HS-5 (cell line): ENCODE measurements around the gene KCTD15.
A peak's percentile ranks its signal among the peaks of the same experiment; 100 is the strongest.

Experiments
- DNase-seq: peaks from one replicate; pipeline ENCODE4 v3.0.0-alpha.2; 2012; ENCODE audit warnings: low read depth

KCTD15 gene

DNA sequence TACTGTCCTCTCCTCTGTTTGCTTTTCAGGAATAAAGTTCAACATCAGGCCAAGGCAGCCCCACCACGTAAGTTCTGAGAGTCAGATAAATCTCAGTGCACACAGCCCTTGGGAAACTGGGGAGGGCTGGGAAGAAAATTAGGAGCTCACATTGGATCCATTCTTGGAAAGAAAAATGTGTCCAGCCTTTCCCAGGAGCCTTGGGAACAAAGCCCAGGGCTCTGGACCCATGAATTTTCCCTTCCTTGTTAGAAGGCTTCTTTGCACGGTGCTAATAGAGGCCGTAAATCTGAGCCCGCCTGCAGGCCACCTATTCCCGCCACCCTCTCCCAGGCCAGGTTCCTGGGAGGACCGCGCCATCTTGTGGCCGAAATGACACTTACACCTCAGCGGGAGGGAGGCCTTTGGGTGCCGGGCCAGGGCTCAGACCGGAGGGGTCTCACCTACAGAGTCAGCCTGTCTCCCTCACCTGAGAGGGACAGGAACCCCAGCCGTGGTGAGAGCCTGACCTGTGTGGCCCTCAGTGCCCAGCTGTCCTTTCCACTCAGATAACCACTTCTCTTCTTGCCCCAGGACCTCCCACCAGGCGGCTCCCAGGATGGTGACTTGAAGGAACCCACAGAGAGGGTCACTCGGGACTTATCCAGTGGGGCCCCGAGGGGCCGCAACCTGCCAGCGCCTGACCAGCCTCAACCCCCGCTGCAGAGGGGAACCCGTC, 25.1 kb upstream of the KCTD15 start:
- DNase-seq: no peak

DNA sequence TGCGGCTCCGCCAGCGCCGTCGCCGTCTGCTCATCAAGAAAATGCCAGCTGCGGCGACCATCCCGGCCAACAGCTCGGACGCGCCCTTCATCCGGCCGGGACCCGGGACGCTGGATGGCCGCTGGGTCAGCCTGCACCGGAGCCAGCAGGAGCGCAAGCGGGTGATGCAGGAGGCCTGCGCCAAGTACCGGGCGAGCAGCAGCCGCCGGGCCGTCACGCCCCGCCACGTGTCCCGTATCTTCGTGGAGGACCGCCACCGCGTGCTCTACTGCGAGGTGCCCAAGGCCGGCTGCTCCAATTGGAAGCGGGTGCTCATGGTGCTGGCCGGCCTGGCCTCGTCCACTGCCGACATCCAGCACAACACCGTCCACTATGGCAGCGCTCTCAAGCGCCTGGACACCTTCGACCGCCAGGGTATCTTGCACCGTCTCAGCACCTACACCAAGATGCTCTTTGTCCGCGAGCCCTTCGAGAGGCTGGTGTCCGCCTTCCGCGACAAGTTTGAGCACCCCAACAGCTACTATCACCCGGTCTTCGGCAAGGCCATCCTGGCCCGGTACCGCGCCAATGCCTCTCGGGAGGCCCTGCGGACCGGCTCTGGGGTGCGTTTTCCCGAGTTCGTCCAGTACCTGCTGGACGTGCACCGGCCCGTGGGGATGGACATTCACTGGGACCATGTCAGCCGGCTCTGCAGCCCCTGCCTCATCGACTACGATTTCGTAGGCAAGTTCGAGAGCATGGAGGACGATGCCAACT, 24.4 kb upstream of the KCTD15 start:
- DNase-seq: no peak

DNA sequence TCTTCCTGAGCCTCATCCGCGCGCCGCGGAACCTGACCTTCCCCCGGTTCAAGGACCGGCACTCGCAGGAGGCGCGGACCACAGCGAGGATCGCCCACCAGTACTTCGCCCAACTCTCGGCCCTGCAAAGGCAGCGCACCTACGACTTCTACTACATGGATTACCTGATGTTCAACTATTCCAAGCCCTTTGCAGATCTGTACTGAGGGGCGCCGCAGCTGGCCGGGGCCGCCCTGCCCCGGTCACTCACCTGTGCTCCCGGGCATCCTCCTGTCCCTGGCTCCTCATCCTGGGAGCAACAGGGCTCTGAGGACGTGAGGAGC, 23.9 kb upstream of the KCTD15 start:
- no peak for DNase-seq

DNA sequence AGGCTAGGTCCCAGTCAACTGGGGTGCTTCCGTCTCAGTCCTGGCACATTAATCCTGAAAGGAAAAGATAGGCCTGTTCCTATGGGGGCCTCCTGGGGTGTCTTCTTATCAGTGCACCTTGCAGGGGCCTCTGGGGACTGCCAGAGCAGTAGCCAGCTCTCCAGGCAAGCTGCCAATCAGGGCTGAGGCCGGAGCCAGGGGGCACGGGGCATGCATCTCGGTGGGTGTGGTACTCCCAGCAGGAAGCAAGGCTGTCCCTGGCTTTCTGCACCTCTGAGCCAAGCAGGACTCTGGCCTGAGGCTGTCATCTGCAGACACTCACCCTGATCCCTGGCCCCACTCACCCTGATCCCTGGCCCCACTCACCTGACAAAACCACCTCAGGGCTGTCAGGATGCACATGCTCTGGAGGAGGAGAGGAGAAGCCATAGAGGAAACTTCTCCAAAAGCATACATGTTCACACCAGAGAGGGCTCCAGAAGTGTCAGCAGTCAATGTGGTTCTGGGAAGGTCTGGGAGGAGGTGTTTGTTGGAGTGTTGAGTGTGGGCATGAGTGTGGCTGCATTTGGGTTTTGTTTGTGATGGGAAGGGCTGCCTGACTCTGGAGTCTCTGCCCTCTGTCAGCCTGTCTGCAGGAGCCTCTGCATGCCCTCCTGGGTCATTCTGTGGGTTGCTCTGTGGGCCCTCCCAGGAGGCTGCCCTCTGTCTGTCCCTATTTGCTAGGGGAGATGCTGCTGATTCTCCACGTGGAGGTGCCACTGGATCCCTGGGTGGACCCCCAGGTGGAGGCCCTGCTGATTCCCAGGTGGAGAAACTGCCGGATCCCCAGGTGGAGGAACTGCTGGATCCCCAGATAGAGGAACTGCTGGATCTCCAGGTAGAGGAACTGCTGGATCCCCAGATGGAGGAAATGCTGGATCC, 22.7 kb upstream of the KCTD15 start:
- no peak for DNase-seq

DNA sequence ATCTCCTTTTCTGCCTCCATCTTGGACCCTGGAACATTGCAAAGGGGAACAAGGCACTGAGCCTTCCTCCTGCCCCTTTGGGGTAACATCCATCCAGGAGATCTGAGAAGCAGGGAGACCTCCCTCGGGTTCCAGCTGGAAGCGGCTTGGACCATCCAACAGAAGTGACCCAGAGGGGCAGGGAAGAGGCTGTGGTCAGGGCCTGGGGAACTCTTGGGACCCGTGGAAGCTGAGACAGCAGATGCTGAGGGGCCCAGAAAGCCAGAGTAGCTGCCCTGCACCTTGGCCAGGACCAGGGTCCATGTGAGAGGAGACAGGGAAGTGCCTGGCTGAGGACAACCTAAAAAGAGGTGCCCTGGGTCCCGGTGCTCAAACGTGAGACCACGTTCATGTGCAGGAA, 21.9 kb upstream of the KCTD15 start:
- DNase-seq: no peak

DNA sequence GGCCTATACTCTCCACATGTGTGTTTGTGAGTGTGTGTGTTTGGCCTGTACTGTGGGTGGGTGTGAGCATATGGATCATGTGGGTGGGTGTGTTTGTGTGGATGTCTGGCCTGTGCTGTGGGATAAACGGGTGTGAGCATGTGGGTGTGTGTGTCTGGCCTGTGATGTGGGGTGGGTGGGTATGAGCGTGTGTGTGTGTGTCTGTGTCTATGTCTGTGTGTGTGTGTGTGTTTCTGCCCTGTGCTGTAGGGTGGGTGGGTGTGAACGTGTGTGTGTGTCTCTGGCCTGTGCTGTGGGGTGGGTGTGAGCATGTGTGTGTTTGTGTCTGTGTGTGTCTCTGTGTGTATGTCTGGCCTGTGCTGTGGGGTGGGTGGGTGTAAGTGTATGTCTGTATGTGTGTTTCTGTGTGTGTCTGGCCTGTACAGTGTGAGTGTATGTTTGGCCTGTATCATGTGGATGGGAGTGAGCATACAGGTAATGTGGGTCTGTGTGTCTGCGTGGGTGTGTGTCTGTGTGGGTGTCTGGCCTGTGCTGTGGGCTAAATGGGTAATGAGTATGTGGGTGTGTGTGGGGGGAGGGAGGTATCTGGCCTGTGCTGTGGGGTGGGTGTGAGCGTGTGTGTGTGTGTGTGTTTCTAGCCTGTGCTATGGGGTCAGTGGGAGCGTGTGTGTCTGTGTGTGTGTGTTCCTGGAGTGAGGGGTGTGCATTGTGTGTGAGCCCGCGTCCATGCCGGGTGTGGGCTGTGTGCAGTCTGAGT, 20.8 kb upstream of the KCTD15 start:
- no peak for DNase-seq

DNA sequence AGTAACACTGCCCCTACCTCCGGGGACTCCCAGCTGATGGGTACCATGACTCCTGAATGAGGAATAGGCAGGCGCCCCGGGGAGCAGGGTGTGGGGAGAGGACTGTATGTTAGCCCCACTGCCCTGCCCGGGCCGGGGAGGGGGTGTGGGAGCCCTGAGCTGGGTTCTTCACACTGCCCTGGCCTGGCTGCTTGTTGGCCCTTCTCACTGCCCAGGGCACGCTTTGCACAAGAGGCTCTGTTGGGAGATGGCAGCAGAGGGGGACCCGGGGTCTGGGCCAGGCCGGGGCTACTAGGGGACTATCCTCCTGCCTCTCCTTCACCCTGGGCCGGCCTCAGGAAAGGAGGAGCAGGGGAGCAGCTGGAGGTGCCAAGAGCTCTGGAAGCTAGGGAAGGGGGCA, 19.3 kb upstream of the KCTD15 start:
- no peak for DNase-seq

DNA sequence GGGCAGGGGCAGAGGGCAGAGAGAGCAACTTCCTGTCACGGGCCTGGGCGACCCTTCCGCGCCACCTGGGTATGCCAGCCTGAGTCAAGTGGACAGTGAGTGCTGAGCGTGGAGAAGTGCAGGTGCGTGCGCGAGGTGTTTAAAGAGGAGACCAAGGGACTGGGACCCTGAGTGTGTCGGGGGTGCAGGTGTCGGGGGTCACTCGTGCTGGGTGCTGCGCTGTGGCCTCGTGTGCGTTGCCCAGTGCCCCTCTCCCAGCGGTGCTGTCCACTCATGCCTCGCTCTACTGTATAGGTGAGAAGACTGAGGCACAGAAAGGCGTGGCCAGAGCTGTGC, 18.9 kb upstream of the KCTD15 start:
- no peak for DNase-seq

DNA sequence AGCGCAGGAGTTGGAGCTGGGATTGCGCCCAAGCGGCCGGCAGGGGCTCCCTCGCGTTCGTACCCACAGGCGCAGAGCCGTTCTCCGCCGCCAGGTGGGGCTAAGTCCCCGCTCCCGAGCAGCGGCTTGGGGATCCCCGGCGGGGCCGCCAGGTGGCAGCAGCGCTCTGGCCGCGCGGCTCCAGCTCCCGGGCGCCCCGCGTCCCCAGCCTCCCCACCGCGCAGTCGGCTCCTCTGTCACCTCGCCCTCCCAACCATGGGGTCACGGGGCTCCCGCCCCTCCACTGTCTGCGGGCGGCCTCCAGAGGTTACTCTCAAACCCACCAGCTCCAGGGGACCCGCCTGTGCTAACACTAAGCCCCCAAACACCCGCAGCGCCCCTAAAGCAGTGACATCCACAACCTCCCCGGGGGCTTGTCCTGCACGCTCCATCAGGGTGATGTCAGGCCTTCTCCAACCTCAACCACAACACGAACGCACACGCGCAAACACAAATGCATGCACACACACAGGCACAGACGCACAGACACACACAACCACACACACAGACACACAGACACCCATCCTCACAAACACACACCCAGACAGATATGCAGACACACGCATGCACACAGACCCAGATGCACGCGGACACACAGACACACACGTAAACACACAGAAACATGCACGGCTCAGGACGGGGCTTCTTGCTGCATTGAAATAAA, 18.4 kb upstream of the KCTD15 start:
- DNase-seq: no peak

DNA sequence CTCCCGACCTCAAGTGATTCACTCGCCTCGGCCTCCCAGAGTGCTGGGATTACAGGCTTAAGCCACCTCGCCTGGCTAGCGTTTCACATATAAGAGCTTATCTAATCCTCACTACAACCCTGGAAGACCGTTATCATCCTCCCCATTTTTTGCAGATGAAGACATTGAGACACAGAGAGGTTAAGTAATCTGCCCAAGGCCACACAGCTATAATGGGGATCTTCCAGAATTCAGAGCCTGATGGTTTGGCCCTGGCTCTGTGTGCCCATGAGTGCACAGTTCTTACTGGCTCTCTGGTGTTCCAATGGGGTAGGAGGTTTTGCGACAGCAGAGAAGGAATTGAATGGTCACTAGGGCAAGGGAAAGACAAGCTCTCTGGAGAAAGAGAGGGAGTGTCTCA, 16.8 kb upstream of the KCTD15 start:
- DNase-seq: no peak

DNA sequence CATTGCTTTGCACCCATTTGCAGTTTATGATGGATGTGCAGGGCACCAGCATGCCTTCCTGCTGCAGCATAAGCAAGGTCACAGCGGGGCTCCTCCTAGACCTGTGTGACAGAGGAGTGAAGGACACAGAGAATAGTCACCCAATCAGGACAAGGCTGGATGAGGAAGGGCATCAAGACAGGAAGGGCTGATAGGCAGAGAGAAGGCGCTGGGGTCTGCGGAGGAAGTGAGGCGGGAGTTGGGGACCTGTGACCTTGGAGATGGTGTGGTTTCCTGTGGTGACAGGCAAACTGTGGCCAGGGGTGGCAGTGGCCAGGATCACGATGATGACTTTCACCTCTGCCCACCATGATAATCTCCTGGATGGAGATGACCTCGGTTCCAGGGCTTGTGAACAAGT, 16.4 kb upstream of the KCTD15 start:
- no peak for DNase-seq

DNA sequence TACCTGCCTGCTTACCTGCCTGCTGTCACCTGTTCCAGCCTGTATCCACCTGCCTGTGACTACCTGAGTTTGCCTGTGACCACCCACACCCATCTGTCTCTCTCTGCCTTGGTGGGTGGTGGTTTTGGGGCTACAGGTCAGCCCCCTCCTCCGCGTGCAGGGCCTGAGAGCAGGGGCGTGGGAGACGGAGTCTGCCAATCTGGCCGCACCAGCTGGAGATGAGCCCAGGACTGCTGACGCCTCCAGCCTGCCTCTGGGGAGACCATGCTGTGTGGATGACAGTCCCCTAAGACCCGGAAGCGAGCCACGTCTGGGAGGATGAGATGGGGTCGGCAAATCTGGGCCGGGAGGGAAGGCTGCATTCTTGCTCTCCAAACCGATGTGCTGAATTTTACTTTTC, 15.9 kb upstream of the KCTD15 start:
- DNase-seq: no peak

DNA sequence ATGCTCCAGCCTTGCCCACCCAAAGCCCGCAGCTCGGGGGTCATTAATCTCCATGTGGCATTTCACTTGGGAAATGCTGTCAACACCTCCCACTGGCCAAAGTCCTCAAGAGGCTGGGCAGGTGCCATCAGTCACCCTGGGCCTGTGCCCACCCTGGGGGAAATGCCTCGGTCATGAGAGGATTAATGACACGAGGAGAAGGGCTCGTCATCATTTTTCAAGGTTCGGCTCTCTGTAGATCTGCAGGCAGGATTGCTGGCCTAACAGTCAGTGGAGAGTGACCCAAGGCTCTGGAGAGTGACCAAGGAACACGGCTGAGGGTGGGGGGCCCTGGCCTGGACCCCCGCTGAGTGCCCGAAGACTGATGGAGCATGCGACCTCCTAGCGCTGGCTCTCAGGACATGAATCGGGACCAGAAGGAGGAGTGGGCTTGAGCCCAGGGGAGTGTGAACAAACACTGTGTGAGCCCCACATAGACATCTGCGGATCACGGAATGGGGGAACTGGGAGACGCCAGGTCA, 15.2 kb upstream of the KCTD15 start:
- no peak for DNase-seq

DNA sequence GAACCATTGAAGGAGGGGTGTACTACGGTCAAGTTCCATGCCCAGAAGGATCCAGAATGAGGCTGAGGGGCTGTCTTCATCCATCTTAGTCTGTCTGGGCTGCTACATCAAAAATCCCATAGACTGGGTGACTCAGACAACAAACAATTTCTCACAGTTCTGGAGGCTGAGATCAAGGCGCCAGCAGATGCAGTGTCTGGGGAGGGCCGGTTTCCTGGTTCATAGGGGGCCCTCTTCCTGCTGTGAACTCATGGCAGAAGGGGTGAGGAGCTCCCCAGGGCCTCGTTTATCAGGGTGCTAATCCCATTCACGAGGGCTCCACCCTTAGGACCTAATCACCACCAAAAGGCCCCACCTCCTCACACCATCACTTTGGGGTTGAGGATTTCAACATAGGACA, 14.7 kb upstream of the KCTD15 start:
- no peak for DNase-seq

DNA sequence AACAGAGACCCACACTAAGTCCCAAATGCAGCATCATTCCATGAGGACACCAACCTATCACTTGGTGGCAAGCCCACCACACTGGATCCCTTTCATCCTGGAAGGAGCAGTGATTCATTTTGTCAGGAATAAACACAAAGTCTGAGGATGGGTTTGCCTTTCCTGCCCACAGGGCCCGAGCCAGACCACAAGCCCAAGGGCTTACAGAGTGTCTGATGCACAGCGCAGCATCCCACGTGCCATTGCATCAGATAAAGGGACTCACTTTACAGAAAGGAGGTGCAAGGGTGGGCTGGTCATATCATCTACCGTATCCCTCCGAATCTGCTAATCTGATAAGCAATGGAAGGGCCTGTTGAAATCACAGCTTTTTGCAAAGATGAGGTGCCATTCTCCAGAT, 12.2 kb upstream of the KCTD15 start:
- DNase-seq: no peak

DNA sequence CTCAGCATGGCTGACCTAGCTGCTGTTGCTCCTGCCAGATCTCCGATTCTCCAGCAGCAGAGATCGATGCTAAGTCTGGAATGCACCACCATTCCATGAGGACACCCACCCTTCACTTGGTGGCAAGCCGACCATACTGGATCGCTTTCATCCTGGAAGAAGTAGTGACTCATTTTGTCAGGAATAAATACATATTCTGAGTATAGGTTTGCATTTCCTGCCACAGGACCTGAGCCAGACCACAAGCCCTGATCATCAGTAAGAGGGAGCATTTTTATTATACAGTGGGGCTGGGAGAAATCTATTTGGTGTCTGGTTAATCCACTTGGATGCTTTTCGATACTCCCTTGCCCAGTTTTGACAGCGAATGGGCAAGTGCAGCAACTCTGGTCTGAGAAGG, 10.9 kb upstream of the KCTD15 start:
- DNase-seq: no peak

DNA sequence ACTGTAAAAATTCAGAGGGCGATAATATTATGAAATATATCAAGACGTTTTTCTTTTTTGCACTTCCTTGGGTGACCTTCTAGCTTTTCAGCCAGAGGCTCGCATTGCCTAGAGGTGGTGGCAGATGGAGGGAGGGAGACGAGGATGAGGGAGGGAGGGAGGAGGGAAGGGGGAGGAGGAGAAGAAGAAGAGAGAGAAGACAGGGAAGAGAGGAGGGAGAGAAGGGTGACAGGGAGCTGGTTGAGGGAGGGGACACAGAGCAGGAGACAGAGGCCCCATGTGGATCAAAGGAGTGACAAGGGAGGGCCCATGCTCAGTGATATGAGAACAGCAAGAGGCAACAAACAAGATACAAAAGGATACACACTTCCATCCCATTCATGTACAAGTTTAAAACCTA, 8.0 kb upstream of the KCTD15 start:
- no peak for DNase-seq

DNA sequence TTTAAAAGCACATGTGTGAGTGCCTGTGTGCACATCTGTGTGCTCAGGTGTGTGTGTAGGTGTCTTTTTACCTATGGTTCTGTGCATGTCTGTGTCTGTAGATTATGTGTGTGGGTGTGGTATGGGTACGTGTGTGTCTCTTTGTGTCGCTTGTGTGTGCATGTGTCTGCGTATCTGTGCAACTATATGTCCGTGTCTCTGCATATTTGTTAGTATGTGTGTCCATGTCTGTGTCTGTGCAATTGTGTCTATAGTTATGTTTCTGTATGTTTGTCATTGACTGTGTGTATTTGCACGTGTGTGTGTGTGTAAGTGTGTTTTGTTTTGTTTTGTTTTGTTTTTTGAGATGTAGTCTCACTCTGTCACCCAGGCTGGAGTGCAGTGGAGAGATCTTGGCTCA, 7.3 kb upstream of the KCTD15 start:
- DNase-seq: no peak

DNA sequence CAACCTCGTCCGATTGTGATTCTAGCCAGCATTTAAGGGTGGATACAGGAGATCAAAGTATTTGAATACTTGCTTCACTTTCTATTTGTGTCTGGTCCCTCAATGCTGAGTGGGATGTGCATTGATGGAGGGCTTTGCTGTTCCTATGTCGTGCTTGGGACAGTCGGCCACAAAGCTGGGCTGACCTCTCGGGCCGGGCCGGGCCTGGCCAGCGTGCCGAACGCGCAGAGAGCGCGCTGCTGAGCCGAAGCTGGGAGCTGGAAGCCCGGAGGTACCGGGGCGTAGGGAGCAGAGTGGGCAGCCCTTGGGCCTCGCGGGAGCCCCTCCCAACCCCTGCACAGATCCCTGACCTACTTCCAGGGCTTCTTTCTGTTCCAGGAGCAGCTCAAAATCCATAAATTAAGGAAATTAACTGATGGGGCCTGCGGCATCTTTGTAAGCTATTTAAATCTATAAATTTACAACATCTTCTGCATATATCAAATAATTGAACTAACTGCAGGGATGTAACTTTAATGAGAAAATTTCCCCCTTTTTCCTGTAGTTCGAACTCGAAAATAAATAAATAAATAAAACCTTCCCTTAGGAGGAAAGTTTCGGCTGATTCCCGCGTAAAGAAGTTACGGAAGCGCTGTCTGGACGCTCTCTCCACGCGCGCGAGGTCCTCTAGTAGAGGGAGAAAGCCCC, 1.8 kb upstream of the KCTD15 start:
- DNase-seq: no peak

DNA sequence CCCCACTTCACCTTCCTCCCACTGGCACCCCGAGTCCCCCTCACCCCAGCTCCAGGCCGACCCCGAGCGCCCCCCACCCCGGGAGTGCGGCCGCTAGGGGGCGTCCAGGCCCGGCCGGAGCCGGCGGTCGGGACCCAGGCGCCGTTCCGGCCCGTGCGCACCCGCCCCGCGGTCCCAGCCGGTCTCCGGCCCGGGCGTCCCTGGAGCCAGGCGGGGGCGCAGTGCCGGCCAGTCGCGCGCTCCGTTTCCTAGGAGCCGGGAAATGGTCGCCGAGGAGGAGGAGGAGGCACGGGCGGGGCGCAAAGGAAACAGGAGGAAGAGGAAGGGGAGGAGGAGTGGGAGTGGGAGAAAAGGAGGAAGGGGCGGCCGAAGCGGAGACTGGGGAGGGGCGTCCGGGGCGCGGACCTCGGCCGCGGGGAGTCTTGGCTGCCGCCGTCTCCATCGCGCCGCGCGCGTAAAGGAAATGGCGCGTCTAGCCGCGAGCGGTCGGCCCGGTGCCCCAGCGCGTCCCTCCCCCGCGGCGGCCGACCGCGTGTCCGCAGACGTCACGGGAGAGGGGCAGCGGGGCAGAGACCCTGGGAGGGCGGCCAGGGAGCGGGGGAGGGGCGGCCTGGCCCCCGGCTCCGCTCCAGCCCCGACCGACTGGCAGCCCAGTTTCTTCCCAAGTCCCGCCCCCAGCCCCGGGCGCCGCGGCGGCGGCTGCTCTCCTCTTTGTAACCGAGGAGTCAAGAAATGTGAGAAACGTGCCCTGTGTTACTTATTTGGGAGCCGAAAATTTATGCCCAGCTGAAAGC, 1.1 kb upstream of the KCTD15 start:
- DNase-seq: peak; percentile 43
